HG03139 (cell line): ENCODE measurements around the gene KNDC1.

Source experiments
- ATAC-seq: cut with Tn5 transposase; IDR thresholded peaks from one replicate; pipeline ENCODE4 v1.9.1; 2021; ENCODE audit not compliant: unreplicated experiment

The KNDC1 gene

GRCh38 chr10:133236401-133237240, 76.6 kb downstream of the KNDC1 start:
- ATAC-seq: no peak

- ATAC-seq: no peak
Measured at GRCh38 chr10:133237241-133237587, 77.2 kb downstream of the KNDC1 start.

- no peak for ATAC-seq
Measured at GRCh38 chr10:133237588-133238465, 77.8 kb downstream of the KNDC1 start, which contains the start of gene VENTX. Gene VENTX, plus strand, starts transcription at chr10:133237855. Its CDS starts 60 bp downstream, at chr10:133237915.

GRCh38 chr10:133238466-133238804, 78.4 kb downstream of the KNDC1 start:
- ATAC-seq: no peak

GRCh38 chr10:133239990-133240389, 80.0 kb downstream of the KNDC1 start:
- no peak for ATAC-seq

- ATAC-seq: no peak
Measured at GRCh38 chr10:133241501-133242205, 81.6 kb downstream of the KNDC1 start.

GRCh38 chr10:133242611-133243356, 82.8 kb downstream of the KNDC1 start:
- no peak for ATAC-seq

GRCh38 chr10:133243593-133243992, 83.6 kb downstream of the KNDC1 start:
- no peak for ATAC-seq

GRCh38 chr10:133245439-133246235, 85.6 kb downstream of the KNDC1 start:
- ATAC-seq: no peak

GRCh38 chr10:133246236-133246626, 86.2 kb downstream of the KNDC1 start:
- no peak for ATAC-seq

- ATAC-seq: no peak
Measured at GRCh38 chr10:133247681-133248333, 87.8 kb downstream of the KNDC1 start.

- ATAC-seq: no peak
Measured at GRCh38 chr10:133248334-133248715, 88.3 kb downstream of the KNDC1 start.

- ATAC-seq: no peak
Measured at GRCh38 chr10:133249094-133249780, 89.2 kb downstream of the KNDC1 start.

GRCh38 chr10:133249975-133250754, 90.1 kb downstream of the KNDC1 start:
- no peak for ATAC-seq

- ATAC-seq: no peak
Measured at GRCh38 chr10:133251388-133252222, 91.6 kb downstream of the KNDC1 start.

- no peak for ATAC-seq
Measured at GRCh38 chr10:133252223-133252552, 92.2 kb downstream of the KNDC1 start.

- no peak for ATAC-seq
Measured at GRCh38 chr10:133253361-133253955, 93.4 kb downstream of the KNDC1 start.
